ENCODE data around the gene ZNF57.
A peak's percentile ranks its signal among the peaks of the same experiment; 100 is the strongest.

GRCh38 chr19:2865334-2866100, 35.2 kb upstream of the ZNF57 start:
- peak; percentile 51 for TF ChIP-seq NFIC (IDR thresholded peaks at IDR 0.05)
- TF ChIP-seq ZHX1 (conservative IDR thresholded peaks at IDR 0.05; ENCODE audit: low read length), result no peak
- no peak for TF ChIP-seq ESRRB (CRISPR knock-in tag; IDR thresholded peaks at IDR 0.05; ENCODE audit: borderline replicate concordance)
- no peak for TF ChIP-seq SRSF9 (IDR thresholded peaks at IDR 0.05; ENCODE audit: borderline replicate concordance, low read depth, low read length)
- TF ChIP-seq TAF1 (IDR thresholded peaks at IDR 0.05; ENCODE audit: control insufficient read depth, extremely low read depth, insufficient read depth, low read length, severe bottlenecking), result no peak
- TF ChIP-seq ZNF589 (CRISPR knock-in tag; IDR thresholded peaks at IDR 0.05; ENCODE audit: low read depth), result no peak
- TF ChIP-seq TGIF2 (CRISPR knock-in tag; IDR thresholded peaks at IDR 0.05), result no peak
- no peak for TF ChIP-seq SAP30 (IDR thresholded peaks at IDR 0.05; ENCODE audit: borderline replicate concordance, insufficient read depth, low read depth, low read length, poor library complexity, severe bottlenecking)
- peak; percentile 77 for TF ChIP-seq EP300 (IDR thresholded peaks at IDR 0.05; ENCODE audit: low read length)
- 0 out of 2 replicates have a peak, but pooled peaks have one; percentile 20 for TF ChIP-seq RUNX1 (IDR thresholded peaks at IDR 0.05; ENCODE audit: low read depth)
- no peak for TF ChIP-seq HES1 (IDR thresholded peaks at IDR 0.05; ENCODE audit: low read depth)
- TF ChIP-seq SMARCA5 (IDR thresholded peaks at IDR 0.05), result no peak

Measured in K562 (cell line).